HPDE6-E6E7 (cell line): ENCODE data around the gene LMOD3.

Experiments
- DNase-seq: peaks from one replicate; pipeline ENCODE4 v3.0.0; 2011; ENCODE audit warnings: missing footprints; ENCODE audit errors: extremely low spot score

Gene LMOD3

GRCh38 chr3:69091389-69092029, 30.9 kb downstream of the LMOD3 start:
- DNase-seq = no peak

- no peak for DNase-seq
Measured at GRCh38 chr3:69090021-69090420, 32.4 kb downstream of the LMOD3 start.

GRCh38 chr3:69088063-69088462, 34.3 kb downstream of the LMOD3 start:
- no peak for DNase-seq

GRCh38 chr3:69087030-69087791, 35.2 kb downstream of the LMOD3 start:
- no peak for DNase-seq

GRCh38 chr3:69085833-69086722, 36.3 kb downstream of the LMOD3 start:
- DNase-seq = no peak

GRCh38 chr3:69085168-69085832, 37.1 kb downstream of the LMOD3 start:
- DNase-seq = no peak

- DNase-seq = no peak
Measured at GRCh38 chr3:69084326-69085167, 37.8 kb downstream of the LMOD3 start, which contains the start of gene ARL6IP5. Gene ARL6IP5 (plus strand): TSS chr3:69084937. CDS start chr3:69085048, 111 bp downstream.

GRCh38 chr3:69082805-69083204, 39.6 kb downstream of the LMOD3 start:
- DNase-seq = no peak

GRCh38 chr3:69082361-69082760, 40.0 kb downstream of the LMOD3 start:
- no peak for DNase-seq

GRCh38 chr3:69081583-69082262, 40.7 kb downstream of the LMOD3 start:
- DNase-seq = no peak

- DNase-seq = no peak
Measured at GRCh38 chr3:69080233-69080920, 42.0 kb downstream of the LMOD3 start, which contains the start of gene UBA3. Gene UBA3 (minus strand): TSS chr3:69080365. CDS start chr3:69080353, 12 bp downstream.

- DNase-seq = no peak
Measured at GRCh38 chr3:69079269-69080159, 42.9 kb downstream of the LMOD3 start.

GRCh38 chr3:69072928-69073327, 49.5 kb downstream of the LMOD3 start:
- DNase-seq = no peak

GRCh38 chr3:69066121-69066520, 56.3 kb downstream of the LMOD3 start:
- DNase-seq = no peak

- DNase-seq = no peak
Measured at GRCh38 chr3:69065318-69065964, 57.0 kb downstream of the LMOD3 start.

GRCh38 chr3:69063636-69064035, 58.8 kb downstream of the LMOD3 start:
- no peak for DNase-seq

GRCh38 chr3:69059688-69060087, 62.7 kb downstream of the LMOD3 start:
- DNase-seq = no peak

GRCh38 chr3:69058947-69059224, 63.5 kb downstream of the LMOD3 start:
- no peak for DNase-seq
